GM21737 (cell line): ENCODE measurements around the gene CHTF8.
A peak's percentile ranks its signal among the peaks of the same experiment; 100 is the strongest.
"Not testable (repeated sequence)": the region's sequence is repeated elsewhere in the genome, so short reads cannot be mapped to it uniquely, and the experiment has no call there.

Source experiments
- ATAC-seq: cut with Tn5 transposase; IDR thresholded peaks from one replicate; pipeline ENCODE4 v1.9.1; 2021; ENCODE audit warnings: mild to moderate bottlenecking, moderate library complexity; ENCODE audit not compliant: unreplicated experiment

CHTF8 gene

GRCh38 chr16:69139464-69139863 lies 7.1 kb upstream of the CHTF8 start:
- not testable (repeated sequence) for ATAC-seq

GRCh38 chr16:69138608-69139007 lies 6.2 kb upstream of the CHTF8 start:
- no peak for ATAC-seq

GRCh38 chr16:69133373-69133954 lies 1.1 kb upstream of the CHTF8 start:
- no peak for ATAC-seq

GRCh38 chr16:69131839-69132423 lies 457 bp downstream of the CHTF8 start:
- ATAC-seq, result peak; percentile 37

GRCh38 chr16:69131167-69131838 lies 1.1 kb downstream of the CHTF8 start:
- ATAC-seq, result no peak

GRCh38 chr16:69130461-69130860 lies 1.9 kb downstream of the CHTF8 start:
- ATAC-seq, result no peak

GRCh38 chr16:69127966-69128510 lies 4.3 kb downstream of the CHTF8 start:
- ATAC-seq, result no peak

- not testable (repeated sequence) for ATAC-seq
Observed at GRCh38 chr16:69126801-69127200, 5.6 kb downstream of the CHTF8 start.

- no peak for ATAC-seq
Observed at GRCh38 chr16:69126221-69126620, 6.2 kb downstream of the CHTF8 start.

GRCh38 chr16:69124961-69125360 lies 7.4 kb downstream of the CHTF8 start:
- ATAC-seq, result not testable (repeated sequence)

GRCh38 chr16:69124406-69124805 lies 8.0 kb downstream of the CHTF8 start:
- ATAC-seq, result not testable (repeated sequence)

GRCh38 chr16:69123910-69124309 lies 8.5 kb downstream of the CHTF8 start:
- no peak for ATAC-seq

GRCh38 chr16:69120096-69120664 lies 12.2 kb downstream of the CHTF8 start:
- no peak for ATAC-seq

GRCh38 chr16:69119536-69119935 lies 12.9 kb downstream of the CHTF8 start:
- no peak for ATAC-seq

- ATAC-seq, result no peak
Observed at GRCh38 chr16:69118994-69119393, 13.4 kb downstream of the CHTF8 start.

GRCh38 chr16:69118468-69118867 lies 13.9 kb downstream of the CHTF8 start:
- no peak for ATAC-seq

- no peak for ATAC-seq
Observed at GRCh38 chr16:69116906-69117305, 15.5 kb downstream of the CHTF8 start.

- ATAC-seq, result no peak
Observed at GRCh38 chr16:69116256-69116875, 16.0 kb downstream of the CHTF8 start.

GRCh38 chr16:69115837-69116236 lies 16.6 kb downstream of the CHTF8 start:
- no peak for ATAC-seq

- ATAC-seq, result no peak
Observed at GRCh38 chr16:69115361-69115760, 17.0 kb downstream of the CHTF8 start.

- ATAC-seq, result no peak
Observed at GRCh38 chr16:69114976-69115355, 17.4 kb downstream of the CHTF8 start.
